ENCODE results near the gene CCNI2.

The CCNI2 gene

GRCh38 chr5:132718544-132719312 is 28.5 kb upstream of the CCNI2 start:
- TF ChIP-seq TAF1 (IDR thresholded peaks at IDR 0.05; ENCODE audit: borderline replicate concordance, insufficient read depth, low read length) (no peak), FOXP2 (optimal IDR thresholded peaks at IDR 0.05; ENCODE audit: borderline replicate concordance, extremely low read depth, extremely low read length, insufficient read depth) (no peak), POLR2AphosphoS5 (IDR thresholded peaks at IDR 0.05; ENCODE audit: low read depth, low read length) (no peak), SIN3A (IDR thresholded peaks at IDR 0.05; ENCODE audit: borderline replicate concordance, insufficient read depth, low read length) (no peak)
- TF ChIP-seq, protein P1, sequence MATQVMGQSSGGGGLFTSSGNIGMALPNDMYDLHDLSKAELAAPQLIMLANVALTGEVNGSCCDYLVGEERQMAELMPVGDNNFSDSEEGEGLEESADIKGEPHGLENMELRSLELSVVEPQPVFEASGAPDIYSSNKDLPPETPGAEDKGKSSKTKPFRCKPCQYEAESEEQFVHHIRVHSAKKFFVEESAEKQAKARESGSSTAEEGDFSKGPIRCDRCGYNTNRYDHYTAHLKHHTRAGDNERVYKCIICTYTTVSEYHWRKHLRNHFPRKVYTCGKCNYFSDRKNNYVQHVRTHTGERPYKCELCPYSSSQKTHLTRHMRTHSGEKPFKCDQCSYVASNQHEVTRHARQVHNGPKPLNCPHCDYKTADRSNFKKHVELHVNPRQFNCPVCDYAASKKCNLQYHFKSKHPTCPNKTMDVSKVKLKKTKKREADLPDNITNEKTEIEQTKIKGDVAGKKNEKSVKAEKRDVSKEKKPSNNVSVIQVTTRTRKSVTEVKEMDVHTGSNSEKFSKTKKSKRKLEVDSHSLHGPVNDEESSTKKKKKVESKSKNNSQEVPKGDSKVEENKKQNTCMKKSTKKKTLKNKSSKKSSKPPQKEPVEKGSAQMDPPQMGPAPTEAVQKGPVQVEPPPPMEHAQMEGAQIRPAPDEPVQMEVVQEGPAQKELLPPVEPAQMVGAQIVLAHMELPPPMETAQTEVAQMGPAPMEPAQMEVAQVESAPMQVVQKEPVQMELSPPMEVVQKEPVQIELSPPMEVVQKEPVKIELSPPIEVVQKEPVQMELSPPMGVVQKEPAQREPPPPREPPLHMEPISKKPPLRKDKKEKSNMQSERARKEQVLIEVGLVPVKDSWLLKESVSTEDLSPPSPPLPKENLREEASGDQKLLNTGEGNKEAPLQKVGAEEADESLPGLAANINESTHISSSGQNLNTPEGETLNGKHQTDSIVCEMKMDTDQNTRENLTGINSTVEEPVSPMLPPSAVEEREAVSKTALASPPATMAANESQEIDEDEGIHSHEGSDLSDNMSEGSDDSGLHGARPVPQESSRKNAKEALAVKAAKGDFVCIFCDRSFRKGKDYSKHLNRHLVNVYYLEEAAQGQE (IDR thresholded peaks at IDR 0.05; ENCODE audit: insufficient read depth in 1 of 2, low read depth in 2 of 2, low read length in 2 of 2), result no peak

- no peak for TF ChIP-seq FOXP2 (optimal IDR thresholded peaks at IDR 0.05; ENCODE audit: borderline replicate concordance, extremely low read depth, extremely low read length, insufficient read depth)
- no peak for TF ChIP-seq SIN3A (IDR thresholded peaks at IDR 0.05; ENCODE audit: borderline replicate concordance, insufficient read depth, low read length)
- TF ChIP-seq, protein P1 (IDR thresholded peaks at IDR 0.05; ENCODE audit: insufficient read depth in 1 of 2, low read depth in 2 of 2, low read length in 2 of 2), result no peak
- no peak for TF ChIP-seq POLR2AphosphoS5 (IDR thresholded peaks at IDR 0.05; ENCODE audit: low read depth, low read length)
- TF ChIP-seq TAF1 (IDR thresholded peaks at IDR 0.05; ENCODE audit: borderline replicate concordance, insufficient read depth, low read length), result no peak
These were observed 21.5 kb upstream of the CCNI2 start for GRCh38 chr5:132725745-132726144.

GRCh38 chr5:132729896-132730295 is 17.3 kb upstream of the CCNI2 start:
- TF ChIP-seq FOXP2 (optimal IDR thresholded peaks at IDR 0.05; ENCODE audit: borderline replicate concordance, extremely low read depth, extremely low read length, insufficient read depth), result no peak

- TF ChIP-seq SIN3A (IDR thresholded peaks at IDR 0.05; ENCODE audit: borderline replicate concordance, insufficient read depth, low read length) (no peak), FOXP2 (optimal IDR thresholded peaks at IDR 0.05; ENCODE audit: borderline replicate concordance, extremely low read depth, extremely low read length, insufficient read depth) (no peak), TAF1 (IDR thresholded peaks at IDR 0.05; ENCODE audit: borderline replicate concordance, insufficient read depth, low read length) (no peak), POLR2AphosphoS5 (IDR thresholded peaks at IDR 0.05; ENCODE audit: low read depth, low read length) (no peak)
- TF ChIP-seq, protein P1 (IDR thresholded peaks at IDR 0.05; ENCODE audit: insufficient read depth in 1 of 2, low read depth in 2 of 2, low read length in 2 of 2), result no peak
These were observed 13.6 kb upstream of the CCNI2 start for GRCh38 chr5:132733499-132734148.

- no peak for TF ChIP-seq FOXP2 (optimal IDR thresholded peaks at IDR 0.05; ENCODE audit: borderline replicate concordance, extremely low read depth, extremely low read length, insufficient read depth)
These were observed 12.5 kb upstream of the CCNI2 start for GRCh38 chr5:132734687-132735086.
